Thoracic aorta (tissue), 2 donors: ENCODE measurements around the gene ABCG1. TPM values are rescaled to one million over a fixed set of nuclear protein-coding genes. Genes with fewer than 3 reads are reported as not detected.

Experiments used
- ATAC-seq: fragments of 150-250 bp; one replicate; pipeline ENCODE4 v1.8.0; 2017; ENCODE audit warnings: low read depth; ENCODE audit not compliant: insufficient number of reproducible peaks, low FRiP score
- DNase-seq: peaks from one replicate; pipeline ENCODE4 v3.0.0-alpha.2; 2020; ENCODE audit warnings: low spot score
- H3K27ac ChIP-seq, 2 donors: fragments of 200-600 bp; sonication (generic); 1 replicate in 1 of 2; 2 replicates in 1 of 2; pipeline ENCODE4 v1.5.1; 2016; ENCODE audit warnings: mild to moderate bottlenecking in 2 of 2, moderate library complexity in 2 of 2
- H3K27me3 ChIP-seq: fragments of 200-600 bp; sonication (generic); replicated peaks from 2 replicates; pipeline ENCODE4 v1.6.0; 2016; ENCODE audit warnings: mild to moderate bottlenecking; ENCODE audit not compliant: insufficient read depth
- H3K36me3 ChIP-seq: fragments of 200-600 bp; sonication (generic); one replicate; pipeline ENCODE4 v1.5.1; 2016
- H3K4me1 ChIP-seq, 2 donors: fragments of 200-600 bp; sonication (generic); 1 replicate in 1 of 2; 2 replicates in 1 of 2; pipeline versions ENCODE4 v1.5.1 to v1.6.0; 2016; ENCODE audit warnings: low read depth in 2 of 2, mild to moderate bottlenecking in 1 of 2; ENCODE audit not compliant: control insufficient read depth in 1 of 2
- H3K4me3 ChIP-seq: fragments of 200-600 bp; sonication (generic); 2 replicates; pipeline ENCODE4 v1.5.1; 2016; ENCODE audit warnings: mild to moderate bottlenecking
- H3K9me3 ChIP-seq: fragments of 200-600 bp; sonication (generic); 2 replicates; pipeline ENCODE4 v1.5.1; 2016
- CTCF ChIP-seq: fragments of 200-600 bp; sonication (generic); IDR thresholded peaks from one replicate; pipeline ENCODE4 v1.5.1; 2019; ENCODE audit warnings: antibody characterized with exemption
- total RNA-seq, 2 donors: library from RNA; depleted of rRNA; stranded (reverse); fragments of >200 nt; gene quantifications; one replicate each; pipeline versions ENCODE4 v1.1.0 to v1.2.3, GENCODE V29; 2016

ABCG1 gene
- total RNA-seq, 2 donors from 2014 or later = 15.6 to 20.6 TPM

- no peak for TF ChIP-seq CTCF
- Histone ChIP-seq H3K27me3 (no peaks in the 10 kb centered on the region), H3K4me3 (no peak overlapping the region), H3K4me1 (no peaks in the 10 kb centered on the region), H3K9me3 (no peaks in the 10 kb centered on the region), H3K36me3 (no peaks in the 10 kb centered on the region), H3K27ac (no peak overlapping the region)
- no peak for ATAC-seq
- no peak for DNase-seq
These were observed 79.7 kb downstream of the ABCG1 start for GRCh38 chr21:42298657-42299056.

GRCh38 chr21:42299324-42300044 lies 80.5 kb downstream of the ABCG1 start:
- no peak for ATAC-seq
- no peak overlapping the region for H3K4me3 ChIP-seq
- H3K9me3 ChIP-seq = no peaks in the 10 kb centered on the region
- no peaks in the 10 kb centered on the region for H3K4me1 ChIP-seq
- no peaks in the 10 kb centered on the region for H3K36me3 ChIP-seq
- no peak for DNase-seq
- H3K27me3 ChIP-seq = no peaks in the 10 kb centered on the region
- no peak overlapping the region for H3K27ac ChIP-seq
- no peak for TF ChIP-seq CTCF

GRCh38 chr21:42300045-42300583 lies 81.2 kb downstream of the ABCG1 start:
- no peaks in the 10 kb centered on the region for H3K4me1 ChIP-seq
- no peaks in the 10 kb centered on the region for H3K36me3 ChIP-seq
- H3K27ac ChIP-seq = no peak overlapping the region
- H3K9me3 ChIP-seq = no peaks in the 10 kb centered on the region
- H3K4me3 ChIP-seq = no peak overlapping the region
- no peaks in the 10 kb centered on the region for H3K27me3 ChIP-seq
- ATAC-seq = no peak
- TF ChIP-seq CTCF = no peak
- DNase-seq = no peak

- no peak for ATAC-seq
- DNase-seq = no peak
- no peaks in the 10 kb centered on the region for H3K9me3 ChIP-seq
- no peaks in the 10 kb centered on the region for H3K4me1 ChIP-seq
- H3K27me3 ChIP-seq = no peaks in the 10 kb centered on the region
- no peak overlapping the region for H3K27ac ChIP-seq
- no peak overlapping the region for H3K4me3 ChIP-seq
- no peak for TF ChIP-seq CTCF
- no peaks in the 10 kb centered on the region for H3K36me3 ChIP-seq
These were observed 82.0 kb downstream of the ABCG1 start for GRCh38 chr21:42300956-42301355.

GRCh38 chr21:42301371-42302075 lies 82.6 kb downstream of the ABCG1 start:
- Histone ChIP-seq H3K4me3 (no peak overlapping the region), H3K9me3 (no peaks in the 10 kb centered on the region), H3K4me1 (no peaks in the 10 kb centered on the region), H3K27me3 (no peaks in the 10 kb centered on the region), H3K27ac (no peak overlapping the region), H3K36me3 (no peaks in the 10 kb centered on the region)
- DNase-seq (no peak), ATAC-seq (no peak)
- no peak for TF ChIP-seq CTCF
